Ammon's horn (tissue), 1 donor: ENCODE data around the gene OR1I1.

Experiments used
- DNase-seq: peaks from one replicate; pipeline ENCODE4 v3.0.0-alpha.2; 2016; ENCODE audit warnings: low spot score

The OR1I1 gene

GRCh38 chr19:15098460-15098859 is 16.4 kb downstream of the OR1I1 start:
- no peak for DNase-seq

- DNase-seq, result no peak
Measured at GRCh38 chr19:15099017-15099582, 17.1 kb downstream of the OR1I1 start.

- DNase-seq, result no peak
Measured at GRCh38 chr19:15101479-15102082, 19.6 kb downstream of the OR1I1 start.

GRCh38 chr19:15104003-15104402 is 22.0 kb downstream of the OR1I1 start:
- DNase-seq, result no peak

- no peak for DNase-seq
Measured at GRCh38 chr19:15104411-15104810, 22.4 kb downstream of the OR1I1 start.

GRCh38 chr19:15105044-15105443 is 23.0 kb downstream of the OR1I1 start:
- no peak for DNase-seq

- no peak for DNase-seq
Measured at GRCh38 chr19:15107061-15108010, 25.3 kb downstream of the OR1I1 start, which contains the start of gene SYDE1. Gene SYDE1 (plus strand): TSS chr19:15107401. CDS start chr19:15107434, 33 bp downstream.

- DNase-seq, result no peak
Measured at GRCh38 chr19:15108145-15108844, 26.3 kb downstream of the OR1I1 start.

- DNase-seq, result no peak
Measured at GRCh38 chr19:15108845-15109767, 27.1 kb downstream of the OR1I1 start.

GRCh38 chr19:15109768-15110417 is 27.9 kb downstream of the OR1I1 start:
- DNase-seq, result no peak

- DNase-seq, result no peak
Measured at GRCh38 chr19:15110418-15110815, 28.4 kb downstream of the OR1I1 start.

- no peak for DNase-seq
Measured at GRCh38 chr19:15111758-15112157, 29.7 kb downstream of the OR1I1 start.

- DNase-seq, result no peak
Measured at GRCh38 chr19:15112385-15112784, 30.4 kb downstream of the OR1I1 start.

GRCh38 chr19:15113245-15114152 is 31.5 kb downstream of the OR1I1 start:
- no peak for DNase-seq

GRCh38 chr19:15114153-15114540 is 32.1 kb downstream of the OR1I1 start:
- DNase-seq, result no peak

GRCh38 chr19:15115080-15115479 is 33.1 kb downstream of the OR1I1 start:
- DNase-seq, result peak; percentile 31

GRCh38 chr19:15115762-15116615 is 34.0 kb downstream of the OR1I1 start:
- no peak for DNase-seq

- no peak for DNase-seq
Measured at GRCh38 chr19:15116856-15117255, 34.8 kb downstream of the OR1I1 start.

GRCh38 chr19:15118248-15118647 is 36.2 kb downstream of the OR1I1 start:
- no peak for DNase-seq
